ENCODE results near the gene SLC1A5. TPM values are rescaled to one million over a fixed set of nuclear protein-coding genes. Genes with fewer than 3 reads are reported as not detected.

Gene SLC1A5
- total and polyA plus RNA-seq, 2 donors: 22.5 to 32.2 TPM

- Histone ChIP-seq H3K27ac (ENCODE audit: low read depth in 1 of 2, low read length in 1 of 2) (no peak overlapping the region), H3K4me1 (ENCODE audit: control insufficient read depth in 2 of 2, insufficient read depth in 2 of 2, low read length in 2 of 2) (peaks cover 0 to 27% of the 10 kb centered on the region in 2 donors), H3K9me3 (ENCODE audit: control insufficient read depth in 2 of 2, insufficient read depth in 1 of 2, low read length in 1 of 2) (no peaks in the 10 kb centered on the region), H3K27me3 (ENCODE audit: control insufficient read depth in 2 of 2, insufficient read depth in 1 of 2, low read length in 1 of 2) (no peaks in the 10 kb centered on the region), H3K36me3 (ENCODE audit: control insufficient read depth in 2 of 2, insufficient read depth in 2 of 2, low read length in 1 of 2) (peaks cover 97 to 98% of the 10 kb centered on the region in 2 donors), H3K4me3 (ENCODE audit: low read length in 2 of 2) (no peak overlapping the region)
- 97% methylated on average over 14 of the region's 14 CpGs for WGBS
- no peak for DNase-seq (ENCODE audit: low read depth in 6 of 9, low spot score in 9 of 9)
Observed at GRCh38 chr19:46726971-46727501, 61.4 kb downstream of the SLC1A5 start.

- peaks cover 0 to 32% of the 10 kb centered on the region in 2 donors for H3K4me1 ChIP-seq (ENCODE audit: control insufficient read depth in 2 of 2, insufficient read depth in 2 of 2, low read length in 2 of 2)
- WGBS: 98% methylated on average over 10 of the region's 10 CpGs
- H3K27ac ChIP-seq (ENCODE audit: low read depth in 1 of 2, low read length in 1 of 2): no peak overlapping the region
Observed at GRCh38 chr19:46726551-46726950, 61.8 kb downstream of the SLC1A5 start.

GRCh38 chr19:46725859-46726393 lies 62.5 kb downstream of the SLC1A5 start:
- WGBS: 98% methylated on average over 9 of the region's 9 CpGs
- no peak overlapping the region for H3K27ac ChIP-seq (ENCODE audit: low read depth in 1 of 2, low read length in 1 of 2)

More at GRCh38 chr19:46726551-46726950, 61.8 kb downstream of the SLC1A5 start:
- no peak for DNase-seq (ENCODE audit: low read depth in 6 of 9, low spot score in 9 of 9)
- Histone ChIP-seq H3K4me3 (ENCODE audit: low read length in 2 of 2) (no peak overlapping the region), H3K27me3 (ENCODE audit: control insufficient read depth in 2 of 2, insufficient read depth in 1 of 2, low read length in 1 of 2) (no peaks in the 10 kb centered on the region), H3K36me3 (ENCODE audit: control insufficient read depth in 2 of 2, insufficient read depth in 2 of 2, low read length in 1 of 2) (peaks cover 97 to 98% of the 10 kb centered on the region in 2 donors), H3K9me3 (ENCODE audit: control insufficient read depth in 2 of 2, insufficient read depth in 1 of 2, low read length in 1 of 2) (no peaks in the 10 kb centered on the region)

GRCh38 chr19:46725036-46725820 lies 63.2 kb downstream of the SLC1A5 start:
- H3K27me3 ChIP-seq (ENCODE audit: control insufficient read depth in 2 of 2, insufficient read depth in 1 of 2, low read length in 1 of 2): no peaks in the 10 kb centered on the region
- no peak overlapping the region for H3K27ac ChIP-seq (ENCODE audit: low read depth in 1 of 2, low read length in 1 of 2)
- H3K36me3 ChIP-seq (ENCODE audit: control insufficient read depth in 2 of 2, insufficient read depth in 2 of 2, low read length in 1 of 2): peaks cover 98 to 99% of the 10 kb centered on the region in 2 donors
- no peak for DNase-seq (ENCODE audit: low read depth in 6 of 9, low spot score in 9 of 9)
- no peaks in the 10 kb centered on the region for H3K9me3 ChIP-seq (ENCODE audit: control insufficient read depth in 2 of 2, insufficient read depth in 1 of 2, low read length in 1 of 2)
- WGBS: 98% methylated on average over 26 of the region's 26 CpGs
- no peak overlapping the region for H3K4me3 ChIP-seq (ENCODE audit: low read length in 2 of 2)
- peaks cover 0 to 32% of the 10 kb centered on the region in 2 donors for H3K4me1 ChIP-seq (ENCODE audit: control insufficient read depth in 2 of 2, insufficient read depth in 2 of 2, low read length in 2 of 2)

More at GRCh38 chr19:46725859-46726393, 62.5 kb downstream of the SLC1A5 start:
- Histone ChIP-seq H3K27me3 (ENCODE audit: control insufficient read depth in 2 of 2, insufficient read depth in 1 of 2, low read length in 1 of 2) (no peaks in the 10 kb centered on the region), H3K9me3 (ENCODE audit: control insufficient read depth in 2 of 2, insufficient read depth in 1 of 2, low read length in 1 of 2) (no peaks in the 10 kb centered on the region), H3K36me3 (ENCODE audit: control insufficient read depth in 2 of 2, insufficient read depth in 2 of 2, low read length in 1 of 2) (peaks cover 98 to 99% of the 10 kb centered on the region in 2 donors), H3K4me3 (ENCODE audit: low read length in 2 of 2) (no peak overlapping the region), H3K4me1 (ENCODE audit: control insufficient read depth in 2 of 2, insufficient read depth in 2 of 2, low read length in 2 of 2) (peaks cover 0 to 32% of the 10 kb centered on the region in 2 donors)
- no peak for DNase-seq (ENCODE audit: low read depth in 6 of 9, low spot score in 9 of 9)

Other genes with a start within 250 kb of the SLC1A5 start
- 116 TPM for gene CALM3, start 187.3 kb downstream of the SLC1A5 start, total RNA-seq
- gene CALM3, start 187.3 kb downstream of the SLC1A5 start, polyA plus RNA-seq: 167 TPM
- 3.4 TPM for gene PTGIR, start 163.5 kb downstream of the SLC1A5 start, total RNA-seq
- 7.8 TPM for gene PTGIR, start 163.5 kb downstream of the SLC1A5 start, polyA plus RNA-seq
- gene GNG8, start 152.4 kb downstream of the SLC1A5 start, total RNA-seq: 3.8 TPM
- gene GNG8, start 152.4 kb downstream of the SLC1A5 start, polyA plus RNA-seq: not detected
- 1.2 TPM for gene DACT3, start 127.4 kb downstream of the SLC1A5 start, total RNA-seq
- 3.4 TPM for gene DACT3, start 127.4 kb downstream of the SLC1A5 start, polyA plus RNA-seq
- gene PRKD2, start 71.5 kb downstream of the SLC1A5 start, total RNA-seq: 20.0 TPM
- 109 TPM for gene PRKD2, start 71.5 kb downstream of the SLC1A5 start, polyA plus RNA-seq
- gene FKRP, start 42.5 kb downstream of the SLC1A5 start, total RNA-seq: 6.2 TPM
- 13.5 TPM for gene FKRP, start 42.5 kb downstream of the SLC1A5 start, polyA plus RNA-seq
- 31.9 TPM for gene STRN4, start 42.1 kb downstream of the SLC1A5 start, total RNA-seq
- gene STRN4, start 42.1 kb downstream of the SLC1A5 start, polyA plus RNA-seq: 38.7 TPM
- gene AP2S1, start 62.3 kb upstream of the SLC1A5 start, total RNA-seq: 106 TPM
- 88.0 TPM for gene AP2S1, start 62.3 kb upstream of the SLC1A5 start, polyA plus RNA-seq
- 9.0 TPM for gene ARHGAP35, start 72.4 kb upstream of the SLC1A5 start, total RNA-seq
- 8.8 TPM for gene ARHGAP35, start 72.4 kb upstream of the SLC1A5 start, polyA plus RNA-seq
- 0.09 TPM for gene NPAS1, start 231.2 kb upstream of the SLC1A5 start, total RNA-seq
- gene NPAS1, start 231.2 kb upstream of the SLC1A5 start, polyA plus RNA-seq: 0.46 TPM

Measured in thymus (tissue), 11 donors.